H1 (cell line): ENCODE results near the gene ASCL2. TPM values are rescaled to one million over a fixed set of nuclear protein-coding genes. Genes with fewer than 3 reads are reported as not detected.

Experiments used
- CTCF ChIA-PET: fragments of 300-600 bp; sonication (Branson Sonifier 250); formaldehyde crosslinking; loops from one replicate; lab custom pipeline; 2021; ENCODE audit not compliant: partially characterized antibody; lab: Charles Lee
- POLR2A ChIA-PET: fragments of 300-600 bp; sonication (Branson Sonifier 250); formaldehyde crosslinking; loops from one replicate; lab custom pipeline; 2021; ENCODE audit warnings: inconsistent platforms; ENCODE audit not compliant: partially characterized antibody; lab: Charles Lee
- DNase-seq, 2 experiments: peaks; one replicate each; pipeline versions ENCODE4 v3.0.0 to v3.0.0-alpha.2; 2010 to 2022; ENCODE audit warnings: low spot score in 2 of 2, low read depth in 1 of 2, mixed read lengths in 1 of 2
- FAIRE-seq: peaks from 2 replicates; lab custom pipeline; 2011; peaks lifted over from hg19 to GRCh38; lab: Jason Lieb, UNC
- H2AFZ ChIP-seq: 2 replicates; pipeline ENCODE4 v1.8.1; 2012; ENCODE audit warnings: low read length, inconsistent platforms
- H2AK5ac ChIP-seq: 2 replicates; pipeline ENCODE4 v1.6.1; 2013; ENCODE audit warnings: low read depth, low read length
- H2BK120ac ChIP-seq: replicated peaks from 2 replicates; pipeline ENCODE3; 2013; ENCODE audit warnings: low read depth, low read length, inconsistent platforms
- H2BK12ac ChIP-seq: 2 replicates; pipeline ENCODE4 v1.6.1; 2013; ENCODE audit warnings: low read depth, low read length
- H2BK15ac ChIP-seq: 2 replicates; pipeline ENCODE4 v1.6.1; 2013; ENCODE audit warnings: low read length
- H2BK20ac ChIP-seq: 2 replicates; pipeline ENCODE4 v1.6.1; 2013; ENCODE audit warnings: low read length
- H2BK5ac ChIP-seq: 2 replicates; pipeline ENCODE4 v1.6.1; 2013; ENCODE audit warnings: low read depth, low read length
- H3K14ac ChIP-seq: 2 replicates; pipeline ENCODE4 v1.6.1; 2013; ENCODE audit warnings: inconsistent platforms; ENCODE audit not compliant: insufficient read length
- H3K18ac ChIP-seq: 2 replicates; pipeline ENCODE4 v1.6.1; 2013; ENCODE audit warnings: low read length; ENCODE audit errors: extremely low read depth
- H3K23ac ChIP-seq: 2 replicates; pipeline ENCODE4 v1.6.1; 2013; ENCODE audit warnings: inconsistent platforms; ENCODE audit not compliant: insufficient read length
- H3K23me2 ChIP-seq: 2 replicates; pipeline ENCODE4 v1.6.1; 2013; ENCODE audit warnings: low read depth, low read length
- H3K27ac ChIP-seq: 2 replicates; pipeline ENCODE4 v1.6.1; 2011; ENCODE audit warnings: low read depth, low read length, inconsistent platforms
- H3K27me3 ChIP-seq, 4 experiments: replicated peaks in 1 of 4; 1 replicate in 1 of 4; 2 replicates in 3 of 4; pipeline versions ENCODE4 v1.6.1 to v1.8.1; 2011 to 2013; ENCODE audit warnings: low read length in 3 of 4, mild to moderate bottlenecking in 3 of 4, inconsistent platforms in 2 of 4, mixed read lengths in 2 of 4, moderate library complexity in 1 of 4; ENCODE audit not compliant: control insufficient read depth in 3 of 4, insufficient read depth in 3 of 4; ENCODE audit errors: extremely low read depth in 1 of 4
- H3K36me3 ChIP-seq, 4 experiments: 2 replicates each; pipeline versions ENCODE4 v1.6.1 to v1.8.1; 2011 to 2013; ENCODE audit warnings: mild to moderate bottlenecking in 4 of 4, low read length in 3 of 4, moderate library complexity in 2 of 4, control low read depth in 1 of 4, inconsistent platforms in 1 of 4; ENCODE audit not compliant: insufficient read depth in 4 of 4, control insufficient read depth in 2 of 4
- H3K4ac ChIP-seq: replicated peaks from 2 replicates; pipeline ENCODE3; 2013; ENCODE audit warnings: low read length, low read depth, mixed read lengths, inconsistent platforms; ENCODE audit not compliant: insufficient read length
- H3K4me1 ChIP-seq, 4 experiments: replicated peaks in 1 of 4; 1 replicate in 1 of 4; 2 replicates in 3 of 4; pipeline versions ENCODE4 v1.6.1 to v1.8.1; 2011 to 2013; ENCODE audit warnings: low read length in 3 of 4, inconsistent platforms in 2 of 4, mixed read lengths in 1 of 4; ENCODE audit not compliant: insufficient read depth in 4 of 4, control insufficient read depth in 3 of 4
- H3K4me2 ChIP-seq, 2 experiments: 2 replicates each; pipeline versions ENCODE4 v1.6.1 to v1.8.1; 2011 to 2013; ENCODE audit warnings: low read depth in 2 of 2, low read length in 2 of 2, control low read depth in 1 of 2, inconsistent platforms in 1 of 2, mild to moderate bottlenecking in 1 of 2; ENCODE audit not compliant: insufficient read depth in 1 of 2
- H3K4me3 ChIP-seq, 4 experiments: fragments of 200-600, 300-600 bp in 1 of 4; sonication (generic), shearing (Covaris generic), sonication (Bioruptor Twin) in 1 of 4; 2 replicates each; pipeline versions ENCODE4 v1.5.1 to v1.8.1; 2011 to 2016; ENCODE audit warnings: low read length in 4 of 4, low read depth in 3 of 4, control low read depth in 2 of 4, inconsistent platforms in 2 of 4, mild to moderate bottlenecking in 2 of 4, mixed read lengths in 1 of 4, moderate library complexity in 1 of 4; ENCODE audit not compliant: insufficient read depth in 2 of 4; ENCODE audit errors: extremely low read depth in 1 of 4
- H3K56ac ChIP-seq: replicated peaks from 2 replicates; pipeline ENCODE3; 2013; ENCODE audit warnings: low read depth, mild to moderate bottlenecking, mixed read lengths, low read length, inconsistent platforms; ENCODE audit not compliant: insufficient read length
- H3K79me1 ChIP-seq: 2 replicates; pipeline ENCODE4 v1.6.1; 2013; ENCODE audit warnings: low read depth, low read length, control low read depth
- H3K79me2 ChIP-seq, 2 experiments: 2 replicates each; pipeline versions ENCODE4 v1.6.1 to v1.8.1; 2012 to 2013; ENCODE audit warnings: low read length in 2 of 2, mild to moderate bottlenecking in 2 of 2, inconsistent platforms in 1 of 2; ENCODE audit not compliant: insufficient read depth in 2 of 2, control insufficient read depth in 1 of 2
- H3K9ac ChIP-seq, 4 experiments: replicated peaks in 1 of 4; 1 replicate in 1 of 4; 2 replicates in 3 of 4; pipeline versions ENCODE4 v1.6.1 to v1.8.1; 2011 to 2013; ENCODE audit warnings: low read depth in 3 of 4, low read length in 3 of 4, control low read depth in 2 of 4, mild to moderate bottlenecking in 2 of 4, moderate library complexity in 2 of 4, inconsistent platforms in 1 of 4; ENCODE audit errors: extremely low read depth in 1 of 4
- H3K9me3 ChIP-seq, 2 experiments: 2 replicates each; pipeline versions ENCODE4 v1.6.1 to v1.8.1; 2012 to 2013; ENCODE audit warnings: mild to moderate bottlenecking in 2 of 2, moderate library complexity in 2 of 2, control low read depth in 1 of 2, inconsistent platforms in 1 of 2, low read depth in 1 of 2, low read length in 1 of 2, mixed read lengths in 1 of 2; ENCODE audit not compliant: insufficient read depth in 2 of 2
- H4K20me1 ChIP-seq, 2 experiments: replicated peaks in 1 of 2; 2 replicates each; pipeline versions ENCODE3 to v1.8.1; 2011 to 2013; ENCODE audit warnings: inconsistent platforms in 2 of 2, low read length in 2 of 2, mild to moderate bottlenecking in 1 of 2; ENCODE audit not compliant: insufficient read depth in 2 of 2, control insufficient read depth in 1 of 2
- H4K5ac ChIP-seq: 2 replicates; pipeline ENCODE4 v1.6.1; 2013; ENCODE audit warnings: low read length, low read depth, mixed read lengths, inconsistent platforms; ENCODE audit not compliant: insufficient read length
- H4K8ac ChIP-seq: 2 replicates; pipeline ENCODE4 v1.8.0; 2013; ENCODE audit warnings: mild to moderate bottlenecking, moderate library complexity, low read length, inconsistent platforms; ENCODE audit not compliant: insufficient read depth; ENCODE audit errors: extremely low read depth
- H4K91ac ChIP-seq: replicated peaks from 2 replicates; pipeline ENCODE3; 2013; ENCODE audit warnings: low read length, mixed read lengths, inconsistent platforms; ENCODE audit not compliant: insufficient read length
- ATF3 ChIP-seq: IDR thresholded peaks from 2 replicates; pipeline ENCODE4 v1.6.1; 2011; ENCODE audit warnings: low read depth, mild to moderate bottlenecking, low read length; ENCODE audit not compliant: insufficient read depth
- BRCA1 ChIP-seq: IDR thresholded peaks from 2 replicates; pipeline ENCODE4 v1.6.1; 2012; ENCODE audit warnings: low read depth, low read length, improper control_type of control experiment
- GABPA ChIP-seq: IDR thresholded peaks from 2 replicates; pipeline ENCODE4 v1.6.1; 2011; ENCODE audit warnings: mild to moderate bottlenecking, low read length, moderate library complexity, borderline replicate concordance; ENCODE audit not compliant: insufficient read depth
- KDM4A ChIP-seq: IDR thresholded peaks from one replicate; pipeline ENCODE4 v1.7.1; 2012; ENCODE audit warnings: low read depth, mild to moderate bottlenecking, moderate library complexity, low read length, inconsistent platforms; ENCODE audit not compliant: severe bottlenecking
- MAX ChIP-seq: IDR thresholded peaks from 2 replicates; pipeline ENCODE4 v1.6.1; 2012; ENCODE audit warnings: inconsistent platforms
- NANOG ChIP-seq: IDR thresholded peaks from 2 replicates; pipeline ENCODE4 v1.6.1; 2011; ENCODE audit warnings: low read length, low read depth, mild to moderate bottlenecking, inconsistent platforms; ENCODE audit not compliant: insufficient read depth, poor library complexity, severe bottlenecking
- SIX5 ChIP-seq: IDR thresholded peaks from 2 replicates; pipeline ENCODE4 v1.6.1; 2011; ENCODE audit warnings: mild to moderate bottlenecking, low read depth, low read length
- SP1 ChIP-seq: IDR thresholded peaks from 2 replicates; pipeline ENCODE4 v1.6.1; 2011; ENCODE audit warnings: low read depth, low read length
- SUZ12 ChIP-seq: fragments of 200-600 bp; sonication (generic); IDR thresholded peaks from 2 replicates; pipeline ENCODE4 v1.6.1; 2012; ENCODE audit warnings: mild to moderate bottlenecking, inconsistent platforms, low read length, moderate library complexity, mixed read lengths
- TCF12 ChIP-seq: IDR thresholded peaks from 2 replicates; pipeline ENCODE4 v1.6.1; 2011; ENCODE audit warnings: low read depth, mild to moderate bottlenecking, low read length
- YY1 ChIP-seq: IDR thresholded peaks from 2 replicates; pipeline ENCODE4 v1.6.1; 2011; ENCODE audit warnings: low read depth, mild to moderate bottlenecking, low read length
- WGBS, 2 experiments: shearing (Covaris generic) in 1 of 2; methylation state at CpG; one replicate each; pipeline versions ENCODE4 v1.1.6 to v1.1.7; 2013 to 2015; ENCODE audit warnings: low lambda C conversion rate in 2 of 2, mixed read lengths in 2 of 2, inconsistent platforms in 1 of 2, low coverage in 1 of 2, missing lambda C conversion rate in 1 of 2; ENCODE audit not compliant: insufficient replicate concordance in 2 of 2, insufficient coverage in 1 of 2, insufficient read length in 1 of 2; ENCODE audit errors: extremely low coverage in 1 of 2, missing lambda C conversion rate in 1 of 2; 5-methylcytosine and 5-hydroxymethylcytosine counted together
- polyA plus RNA-seq, 7 experiments: library from polyadenylated mRNA; depleted of rRNA in 3 of 7; stranded (reverse) in 5 of 7; unstranded in 2 of 7; fragments of >200 nt in 5 of 7; fragments of 200-250 nt in 2 of 7; gene quantifications; 1 replicate in 5 of 7; 2 replicates in 1 of 7; 4 replicates in 1 of 7; pipeline versions ENCODE4 v1.2.1 to v1.2.3, GENCODE V29; 2011 to 2013; ENCODE audit warnings: missing spikeins in 2 of 7, mixed read lengths in 2 of 7
- total RNA-seq: library from RNA; stranded (reverse); fragmentation: NEBNext Ultra II Directional; extraction: Animal tissue kit (Norgen Biotek cat#: 25700); gene quantifications from 2 replicates; pipeline ENCODE4 v1.2.1, GENCODE V29; 2021

ASCL2 gene
- total and polyA plus RNA-seq, 2 of the 8 experiments (the other 6 are each of a cell fraction or from before 2014, with no cell fraction given), result 0.51 to 0.56 TPM

DNA sequence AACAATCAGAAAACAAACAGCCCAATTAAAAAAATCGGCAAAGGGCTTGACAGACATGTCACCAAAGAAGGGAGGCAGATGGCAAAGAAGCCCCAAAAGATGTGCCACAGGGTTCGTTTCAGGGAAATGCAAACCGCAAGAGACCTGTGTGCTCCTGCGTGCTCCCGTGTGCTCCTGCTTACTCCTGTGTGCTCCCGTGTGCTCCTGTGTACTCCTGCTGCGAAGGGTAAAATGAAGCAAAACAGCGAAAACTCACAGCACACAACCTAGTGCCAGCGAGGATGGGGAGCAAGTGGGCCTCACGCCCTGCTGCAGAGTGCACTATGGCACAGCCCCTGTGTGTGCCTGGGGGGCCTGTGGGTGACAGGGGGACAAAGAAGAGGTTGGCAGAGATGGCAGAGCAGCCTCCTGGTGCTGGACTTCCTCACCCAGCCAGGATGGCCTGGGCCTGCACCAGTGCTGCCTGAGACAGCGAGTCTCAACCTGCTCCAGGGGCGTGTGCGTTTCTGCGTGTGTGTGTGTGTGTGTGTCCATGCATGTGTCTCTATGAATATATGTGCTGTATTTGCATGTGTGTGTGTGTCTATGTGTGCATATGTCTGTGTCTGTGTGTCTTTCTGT lies 14.0 kb downstream of the ASCL2 start:
- Histone ChIP-seq H4K5ac (no peak overlapping the region), H3K4ac (no peak overlapping the region), H2BK20ac (no peak overlapping the region), H3K36me3 (no peaks in the 10 kb centered on the region), H2AFZ (no peak overlapping the region), H3K27me3 (no peaks in the 10 kb centered on the region; a peak in 2 of 7 replicates), H2BK120ac (no peak overlapping the region), H3K23ac (no peak overlapping the region), H2BK5ac (no peak overlapping the region), H3K4me3 (no peak overlapping the region), H2AK5ac (0 out of 2 replicates have a peak overlapping the region, but pooled peaks have one; percentile 16), H3K18ac (no peak overlapping the region), H4K91ac (no peak overlapping the region), H3K14ac (no peak overlapping the region), H3K9ac (no peak overlapping the region), H3K79me2 (no peaks in the 10 kb centered on the region), H3K9me3 (no peaks in the 10 kb centered on the region), H3K23me2 (no peaks in the 10 kb centered on the region), H4K20me1 (no peaks in the 10 kb centered on the region), H2BK12ac (peak overlapping the region; percentile 33; the same call in 1 of the 2 replicates), H2BK15ac (no peak overlapping the region), H3K79me1 (no peaks in the 10 kb centered on the region), H3K4me1 (no peaks in the 10 kb centered on the region; a peak in 1 of 7 replicates), H3K27ac (no peak overlapping the region), H4K8ac (no peak overlapping the region; the same call in 1 of the 2 replicates), H3K4me2 (no peak overlapping the region), H3K56ac (no peak overlapping the region)
- no peak for DNase-seq
- WGBS, 2 experiments, result 93% methylated on average over 13 of the region's 14 CpGs; no CpG with 5 or more reads in 1 of the 2 experiments
- no peak for TF ChIP-seq SUZ12
- no peak for TF ChIP-seq TCF12
- no peak for TF ChIP-seq SIX5
- no peak for TF ChIP-seq BRCA1
- no peak for TF ChIP-seq KDM4A
- TF ChIP-seq NANOG, result no peak
- TF ChIP-seq GABPA, result no peak
- TF ChIP-seq ATF3, result no peak
- TF ChIP-seq SP1, result no peak
- TF ChIP-seq MAX, result no peak
- TF ChIP-seq YY1, result no peak
- FAIRE-seq, result no peak
- ChIA-PET CTCF (interaction anchor here (1.0 kb wide), 1 partner anchor 9 kb away, joined by 3 read pairs; no protein-coding TSS in a partner anchor), POLR2A (no interaction called here)
